ENCODE results near the gene SFMBT1. TPM values are rescaled to one million over a fixed set of nuclear protein-coding genes. Genes with fewer than 3 reads are reported as not detected.

Gene SFMBT1
- total RNA-seq, 1 experiment from 2014 or later, result 1.4 TPM

DNA sequence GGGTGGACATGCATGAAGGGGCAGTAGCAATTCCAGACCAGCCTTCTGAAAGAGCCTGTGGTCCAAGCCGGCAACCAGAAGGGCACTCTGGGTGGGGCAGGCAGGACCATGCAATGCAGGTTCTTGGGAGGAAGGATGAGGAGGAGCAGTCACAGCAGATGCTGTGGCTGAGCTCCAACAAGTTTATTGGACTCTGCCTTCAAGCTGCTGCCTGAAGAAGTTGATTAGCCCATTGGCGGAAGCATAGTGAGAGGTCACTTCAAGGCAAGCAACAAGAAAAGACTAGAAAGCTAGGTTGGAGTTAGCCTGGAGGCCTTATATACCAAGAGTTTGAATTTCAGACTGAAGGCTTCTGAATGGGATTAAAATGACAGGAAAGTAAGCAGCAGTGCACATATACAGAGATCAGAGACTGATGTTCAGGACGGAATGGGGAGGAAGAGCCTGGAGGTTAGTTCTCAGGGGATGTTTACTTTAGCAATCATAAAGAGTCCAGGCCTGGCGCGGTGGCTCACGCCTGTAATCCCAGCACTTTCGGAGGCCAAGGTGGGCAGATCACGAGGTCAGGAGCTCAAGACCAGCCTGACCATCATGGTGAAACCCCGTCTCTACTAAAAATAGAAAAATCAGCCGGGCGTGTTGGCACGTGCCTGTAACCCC lies 39.9 kb downstream of the SFMBT1 start:
- Histone ChIP-seq H3K9me3 (ENCODE audit: low read depth, low read length, poor library complexity, severe bottlenecking) (no peaks in the 10 kb centered on the region), H3K27ac (ENCODE audit: low read depth, low read length, poor library complexity, severe bottlenecking) (no peak overlapping the region), H3K4me1 (ENCODE audit: insufficient read depth, low read length, poor library complexity, severe bottlenecking) (no peaks in the 10 kb centered on the region), H3K4me3 (ENCODE audit: low read depth, low read length, poor library complexity, severe bottlenecking) (no peak overlapping the region), H3K36me3 (ENCODE audit: insufficient read depth, low read length, poor library complexity, severe bottlenecking) (no peaks in the 10 kb centered on the region), H3K27me3 (replicated peaks; ENCODE audit: insufficient read depth, low read depth, low read length, poor library complexity) (no peaks in the 10 kb centered on the region)
- ChIA-PET POLR2A (ENCODE audit: low non-redundant PET) (no interaction called here), CTCF (no interaction called here)
- no peak for DNase-seq (ENCODE audit: low spot score)
- BruUV-seq (replicated peaks), result no TSS peak
- TF ChIP-seq EZH2 (IDR thresholded peaks at IDR 0.05; ENCODE audit: borderline replicate concordance, low read depth, low read length, poor library complexity, severe bottlenecking), result no peak
- TF ChIP-seq, protein P1, sequence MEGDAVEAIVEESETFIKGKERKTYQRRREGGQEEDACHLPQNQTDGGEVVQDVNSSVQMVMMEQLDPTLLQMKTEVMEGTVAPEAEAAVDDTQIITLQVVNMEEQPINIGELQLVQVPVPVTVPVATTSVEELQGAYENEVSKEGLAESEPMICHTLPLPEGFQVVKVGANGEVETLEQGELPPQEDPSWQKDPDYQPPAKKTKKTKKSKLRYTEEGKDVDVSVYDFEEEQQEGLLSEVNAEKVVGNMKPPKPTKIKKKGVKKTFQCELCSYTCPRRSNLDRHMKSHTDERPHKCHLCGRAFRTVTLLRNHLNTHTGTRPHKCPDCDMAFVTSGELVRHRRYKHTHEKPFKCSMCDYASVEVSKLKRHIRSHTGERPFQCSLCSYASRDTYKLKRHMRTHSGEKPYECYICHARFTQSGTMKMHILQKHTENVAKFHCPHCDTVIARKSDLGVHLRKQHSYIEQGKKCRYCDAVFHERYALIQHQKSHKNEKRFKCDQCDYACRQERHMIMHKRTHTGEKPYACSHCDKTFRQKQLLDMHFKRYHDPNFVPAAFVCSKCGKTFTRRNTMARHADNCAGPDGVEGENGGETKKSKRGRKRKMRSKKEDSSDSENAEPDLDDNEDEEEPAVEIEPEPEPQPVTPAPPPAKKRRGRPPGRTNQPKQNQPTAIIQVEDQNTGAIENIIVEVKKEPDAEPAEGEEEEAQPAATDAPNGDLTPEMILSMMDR (conservative IDR thresholded peaks at IDR 0.05; ENCODE audit: low read depth, low read length), result no peak
- intact Hi-C loops (cut with micrococcal nuclease; ENCODE audit: unreplicated experiment), result no loop called here

DNA sequence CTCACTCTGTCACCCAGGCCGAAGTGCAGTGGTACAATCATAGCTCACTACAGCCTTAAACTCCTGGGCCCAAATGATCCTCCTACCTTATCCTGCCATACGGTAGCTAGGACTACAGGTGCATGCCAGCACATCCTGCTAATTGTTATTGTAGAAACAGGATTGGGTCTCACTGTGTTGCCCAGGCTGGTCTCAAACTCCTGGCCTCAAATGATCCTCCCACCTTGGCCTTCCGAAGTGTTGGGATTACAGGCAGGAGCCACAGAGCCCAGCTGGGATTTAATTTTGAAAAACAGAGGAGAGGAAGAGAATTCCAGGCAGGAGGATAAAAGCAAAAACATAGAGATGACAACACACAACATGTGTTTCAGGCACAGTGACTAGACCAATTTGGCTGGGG lies 40.5 kb downstream of the SFMBT1 start:
- TF ChIP-seq, protein P1 (conservative IDR thresholded peaks at IDR 0.05; ENCODE audit: low read depth, low read length), result no peak
- TF ChIP-seq EZH2 (IDR thresholded peaks at IDR 0.05; ENCODE audit: borderline replicate concordance, low read depth, low read length, poor library complexity, severe bottlenecking), result no peak
- no peaks in the 10 kb centered on the region for H3K9me3 ChIP-seq (ENCODE audit: low read depth, low read length, poor library complexity, severe bottlenecking)
- no TSS peak for BruUV-seq (replicated peaks)
- ChIA-PET CTCF (no interaction called here), POLR2A (ENCODE audit: low non-redundant PET) (no interaction called here)
- no peak overlapping the region for H3K4me3 ChIP-seq (ENCODE audit: low read depth, low read length, poor library complexity, severe bottlenecking)
- H3K27me3 ChIP-seq (replicated peaks; ENCODE audit: insufficient read depth, low read depth, low read length, poor library complexity), result no peaks in the 10 kb centered on the region
- H3K36me3 ChIP-seq (ENCODE audit: insufficient read depth, low read length, poor library complexity, severe bottlenecking), result no peaks in the 10 kb centered on the region
- no peak for DNase-seq (ENCODE audit: low spot score)
- intact Hi-C loops (cut with micrococcal nuclease; ENCODE audit: unreplicated experiment), result no loop called here
- no peak overlapping the region for H3K27ac ChIP-seq (ENCODE audit: low read depth, low read length, poor library complexity, severe bottlenecking)
- no peaks in the 10 kb centered on the region for H3K4me1 ChIP-seq (ENCODE audit: insufficient read depth, low read length, poor library complexity, severe bottlenecking)

DNA sequence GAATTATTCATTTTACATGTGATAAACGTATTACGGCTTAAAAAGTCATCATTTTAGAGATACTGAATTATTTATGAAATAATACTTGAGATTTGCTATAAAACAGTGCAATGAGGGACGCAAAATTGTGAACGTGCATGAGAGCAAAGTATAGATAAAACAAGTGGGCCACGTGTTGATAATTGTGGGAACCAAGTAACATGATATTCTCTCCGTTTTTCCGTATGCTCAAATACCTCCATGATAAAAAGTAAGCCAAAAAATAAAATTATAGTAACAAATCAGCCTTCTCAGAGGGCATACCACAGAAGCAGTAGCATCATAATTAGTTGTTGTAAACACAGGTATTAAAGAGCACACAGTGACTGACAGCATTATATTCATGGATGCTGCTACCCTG lies 42.6 kb downstream of the SFMBT1 start:
- TF ChIP-seq EZH2 (IDR thresholded peaks at IDR 0.05; ENCODE audit: borderline replicate concordance, low read depth, low read length, poor library complexity, severe bottlenecking), result no peak
- TF ChIP-seq, protein P1 (conservative IDR thresholded peaks at IDR 0.05; ENCODE audit: low read depth, low read length), result no peak
- Histone ChIP-seq H3K4me3 (ENCODE audit: low read depth, low read length, poor library complexity, severe bottlenecking) (no peak overlapping the region), H3K36me3 (ENCODE audit: insufficient read depth, low read length, poor library complexity, severe bottlenecking) (no peaks in the 10 kb centered on the region), H3K27me3 (replicated peaks; ENCODE audit: insufficient read depth, low read depth, low read length, poor library complexity) (no peaks in the 10 kb centered on the region), H3K9me3 (ENCODE audit: low read depth, low read length, poor library complexity, severe bottlenecking) (no peaks in the 10 kb centered on the region), H3K4me1 (ENCODE audit: insufficient read depth, low read length, poor library complexity, severe bottlenecking) (no peaks in the 10 kb centered on the region), H3K27ac (ENCODE audit: low read depth, low read length, poor library complexity, severe bottlenecking) (no peak overlapping the region)
- intact Hi-C loops (cut with micrococcal nuclease; ENCODE audit: unreplicated experiment), result no loop called here
- no TSS peak for BruUV-seq (replicated peaks)
- ChIA-PET POLR2A (ENCODE audit: low non-redundant PET) (no interaction called here), CTCF (no interaction called here)
- DNase-seq (ENCODE audit: low spot score), result no peak
